HG02642 (cell line): ENCODE measurements around the gene NR5A2.

Source experiments
- ATAC-seq: cut with Tn5 transposase; IDR thresholded peaks from one replicate; pipeline ENCODE4 v1.9.1; 2021; ENCODE audit warnings: mild to moderate bottlenecking; ENCODE audit not compliant: unreplicated experiment, poor library complexity

Gene NR5A2

GRCh38 chr1:200027264-200027823 lies at the start of gene NR5A2:
Gene NR5A2, plus strand, starts transcription at chr1:200027710. Its CDS starts 138 bp downstream, at chr1:200027848.
- no peak for ATAC-seq

- ATAC-seq = no peak
These were observed 49.0 kb upstream of the NR5A2 start for GRCh38 chr1:199978408-199978940.

- no peak for ATAC-seq
These were observed 48.4 kb upstream of the NR5A2 start for GRCh38 chr1:199979071-199979470.

GRCh38 chr1:199981584-199981983 lies 45.9 kb upstream of the NR5A2 start:
- ATAC-seq = no peak

GRCh38 chr1:199982606-199983005 lies 44.9 kb upstream of the NR5A2 start:
- no peak for ATAC-seq

GRCh38 chr1:199983531-199983930 lies 44.0 kb upstream of the NR5A2 start:
- ATAC-seq = no peak

- ATAC-seq = no peak
These were observed 32.3 kb upstream of the NR5A2 start for GRCh38 chr1:199995096-199995685.

GRCh38 chr1:200005165-200005564 lies 22.3 kb upstream of the NR5A2 start:
- no peak for ATAC-seq

- no peak for ATAC-seq
These were observed 20.8 kb upstream of the NR5A2 start for GRCh38 chr1:200006711-200007110.

GRCh38 chr1:200015811-200016210 lies 11.7 kb upstream of the NR5A2 start:
- ATAC-seq = no peak

- ATAC-seq = no peak
These were observed 5.8 kb upstream of the NR5A2 start for GRCh38 chr1:200021577-200022238.

- ATAC-seq = no peak
These were observed 5.2 kb upstream of the NR5A2 start for GRCh38 chr1:200022239-200022804.

GRCh38 chr1:200028586-200029034 lies 1.1 kb downstream of the NR5A2 start:
- no peak for ATAC-seq

GRCh38 chr1:200029035-200029821 lies 1.7 kb downstream of the NR5A2 start:
- no peak for ATAC-seq

GRCh38 chr1:200029822-200030152 lies 2.3 kb downstream of the NR5A2 start:
- no peak for ATAC-seq

GRCh38 chr1:200030791-200031190 lies 3.3 kb downstream of the NR5A2 start:
- no peak for ATAC-seq

GRCh38 chr1:200033511-200034261 lies 6.2 kb downstream of the NR5A2 start:
- no peak for ATAC-seq

GRCh38 chr1:200034262-200034557 lies 6.7 kb downstream of the NR5A2 start:
- ATAC-seq = no peak

GRCh38 chr1:200034761-200035396 lies 7.4 kb downstream of the NR5A2 start:
- ATAC-seq = no peak
